ENCODE data around the gene FLNC.

The FLNC gene

GRCh38 chr7:128853799-128854198 is 23.6 kb downstream of the FLNC start:
- Histone ChIP-seq H3K27ac (ENCODE audit: low read depth, low read length) (no peak overlapping the region), H3K27me3 (ENCODE audit: control insufficient read depth in 1 of 2, insufficient read depth in 2 of 2, low read length in 2 of 2) (no peaks in the 10 kb centered on the region), H3K36me3 (ENCODE audit: control insufficient read depth in 1 of 2, insufficient read depth in 2 of 2, low read length in 2 of 2) (no peaks in the 10 kb centered on the region), H3K9ac (ENCODE audit: low read depth in 1 of 2, low read length in 2 of 2) (no peak overlapping the region), H3K9me3 (ENCODE audit: control insufficient read depth in 1 of 2, low read length in 2 of 2) (no peaks in the 10 kb centered on the region), H3K4me3 (ENCODE audit: low read depth in 1 of 2, low read length in 2 of 2) (no peak overlapping the region), H3K4me1 (ENCODE audit: control insufficient read depth in 1 of 2, insufficient read depth in 2 of 2, low read length in 2 of 2) (no peaks in the 10 kb centered on the region)

- Histone ChIP-seq H3K27ac (ENCODE audit: low read depth, low read length) (no peak overlapping the region), H3K4me3 (ENCODE audit: low read depth in 1 of 2, low read length in 2 of 2) (no peak overlapping the region), H3K4me1 (ENCODE audit: control insufficient read depth in 1 of 2, insufficient read depth in 2 of 2, low read length in 2 of 2) (no peaks in the 10 kb centered on the region), H3K36me3 (ENCODE audit: control insufficient read depth in 1 of 2, insufficient read depth in 2 of 2, low read length in 2 of 2) (no peaks in the 10 kb centered on the region), H3K9ac (ENCODE audit: low read depth in 1 of 2, low read length in 2 of 2) (no peak overlapping the region), H3K9me3 (ENCODE audit: control insufficient read depth in 1 of 2, low read length in 2 of 2) (no peaks in the 10 kb centered on the region), H3K27me3 (ENCODE audit: control insufficient read depth in 1 of 2, insufficient read depth in 2 of 2, low read length in 2 of 2) (no peaks in the 10 kb centered on the region)
These were observed 24.2 kb downstream of the FLNC start for GRCh38 chr7:128854396-128854795.

DNA sequence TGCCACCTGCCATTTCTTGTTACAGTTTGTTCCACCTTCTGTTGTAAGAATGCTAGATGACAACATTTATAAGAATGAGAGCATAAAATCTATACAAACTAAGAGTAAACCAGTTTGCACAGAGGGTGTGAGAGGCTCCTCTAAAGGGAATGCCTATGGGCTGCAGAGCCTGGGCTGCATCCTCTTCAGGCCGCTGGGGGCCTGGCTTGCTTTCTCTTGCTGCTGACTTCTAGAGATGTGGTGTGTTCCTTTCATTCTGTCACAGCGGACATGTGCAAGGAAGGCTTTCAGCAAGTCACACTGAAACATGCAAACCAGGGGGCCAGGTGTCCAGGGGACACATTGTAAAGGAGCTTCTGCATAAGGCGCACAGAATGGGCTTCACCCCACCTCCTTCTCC is 25.4 kb downstream of the FLNC start:
- Histone ChIP-seq H3K36me3 (ENCODE audit: control insufficient read depth in 1 of 2, insufficient read depth in 2 of 2, low read length in 2 of 2) (no peaks in the 10 kb centered on the region), H3K4me1 (ENCODE audit: control insufficient read depth in 1 of 2, insufficient read depth in 2 of 2, low read length in 2 of 2) (no peaks in the 10 kb centered on the region), H3K9ac (ENCODE audit: low read depth in 1 of 2, low read length in 2 of 2) (no peak overlapping the region)

GRCh38 chr7:128856001-128856718 is 26.0 kb downstream of the FLNC start:
- Histone ChIP-seq H3K4me1 (ENCODE audit: control insufficient read depth in 1 of 2, insufficient read depth in 2 of 2, low read length in 2 of 2) (no peaks in the 10 kb centered on the region), H3K27me3 (ENCODE audit: control insufficient read depth in 1 of 2, insufficient read depth in 2 of 2, low read length in 2 of 2) (no peaks in the 10 kb centered on the region), H3K27ac (ENCODE audit: low read depth, low read length) (no peak overlapping the region), H3K9me3 (ENCODE audit: control insufficient read depth in 1 of 2, low read length in 2 of 2) (no peaks in the 10 kb centered on the region), H3K4me3 (ENCODE audit: low read depth in 1 of 2, low read length in 2 of 2) (no peak overlapping the region), H3K36me3 (ENCODE audit: control insufficient read depth in 1 of 2, insufficient read depth in 2 of 2, low read length in 2 of 2) (no peaks in the 10 kb centered on the region), H3K9ac (ENCODE audit: low read depth in 1 of 2, low read length in 2 of 2) (no peak overlapping the region)

More for the DNA sequence above, 25.4 kb downstream of the FLNC start:
- no peaks in the 10 kb centered on the region for H3K27me3 ChIP-seq (ENCODE audit: control insufficient read depth in 1 of 2, insufficient read depth in 2 of 2, low read length in 2 of 2)
- no peaks in the 10 kb centered on the region for H3K9me3 ChIP-seq (ENCODE audit: control insufficient read depth in 1 of 2, low read length in 2 of 2)
- H3K4me3 ChIP-seq (ENCODE audit: low read depth in 1 of 2, low read length in 2 of 2) = no peak overlapping the region
- H3K27ac ChIP-seq (ENCODE audit: low read depth, low read length) = no peak overlapping the region

- H3K4me1 ChIP-seq (ENCODE audit: control insufficient read depth in 1 of 2, insufficient read depth in 2 of 2, low read length in 2 of 2) = peaks cover 7 to 8% of the 10 kb centered on the region in 2 donors
- no peaks in the 10 kb centered on the region for H3K36me3 ChIP-seq (ENCODE audit: control insufficient read depth in 1 of 2, insufficient read depth in 2 of 2, low read length in 2 of 2)
- no peak overlapping the region for H3K4me3 ChIP-seq (ENCODE audit: low read depth in 1 of 2, low read length in 2 of 2)
- no peaks in the 10 kb centered on the region for H3K9me3 ChIP-seq (ENCODE audit: control insufficient read depth in 1 of 2, low read length in 2 of 2)
- H3K9ac ChIP-seq (ENCODE audit: low read depth in 1 of 2, low read length in 2 of 2) = no peak overlapping the region
- no peaks in the 10 kb centered on the region for H3K27me3 ChIP-seq (ENCODE audit: control insufficient read depth in 1 of 2, insufficient read depth in 2 of 2, low read length in 2 of 2)
- no peak overlapping the region for H3K27ac ChIP-seq (ENCODE audit: low read depth, low read length)
These were observed 28.4 kb downstream of the FLNC start for GRCh38 chr7:128858380-128859231.

GRCh38 chr7:128859232-128860157 is 29.3 kb downstream of the FLNC start:
- no peaks in the 10 kb centered on the region for H3K36me3 ChIP-seq (ENCODE audit: control insufficient read depth in 1 of 2, insufficient read depth in 2 of 2, low read length in 2 of 2)
- peaks cover 10 to 16% of the 10 kb centered on the region in 2 donors for H3K4me1 ChIP-seq (ENCODE audit: control insufficient read depth in 1 of 2, insufficient read depth in 2 of 2, low read length in 2 of 2)
- H3K27ac ChIP-seq (ENCODE audit: low read depth, low read length) = no peak overlapping the region
- H3K4me3 ChIP-seq (ENCODE audit: low read depth in 1 of 2, low read length in 2 of 2) = no peak overlapping the region
- no peaks in the 10 kb centered on the region for H3K27me3 ChIP-seq (ENCODE audit: control insufficient read depth in 1 of 2, insufficient read depth in 2 of 2, low read length in 2 of 2)
- no peak overlapping the region for H3K9ac ChIP-seq (ENCODE audit: low read depth in 1 of 2, low read length in 2 of 2)
- H3K9me3 ChIP-seq (ENCODE audit: control insufficient read depth in 1 of 2, low read length in 2 of 2) = no peaks in the 10 kb centered on the region

GRCh38 chr7:128860158-128861073 is 30.2 kb downstream of the FLNC start:
- Histone ChIP-seq H3K36me3 (ENCODE audit: control insufficient read depth in 1 of 2, insufficient read depth in 2 of 2, low read length in 2 of 2) (peaks cover 5 to 7% of the 10 kb centered on the region in 2 donors), H3K4me3 (ENCODE audit: low read depth in 1 of 2, low read length in 2 of 2) (no peak overlapping the region), H3K9ac (ENCODE audit: low read depth in 1 of 2, low read length in 2 of 2) (no peak overlapping the region), H3K4me1 (ENCODE audit: control insufficient read depth in 1 of 2, insufficient read depth in 2 of 2, low read length in 2 of 2) (peaks cover 10 to 16% of the 10 kb centered on the region in 2 donors), H3K9me3 (ENCODE audit: control insufficient read depth in 1 of 2, low read length in 2 of 2) (no peaks in the 10 kb centered on the region), H3K27ac (ENCODE audit: low read depth, low read length) (no peak overlapping the region), H3K27me3 (ENCODE audit: control insufficient read depth in 1 of 2, insufficient read depth in 2 of 2, low read length in 2 of 2) (no peaks in the 10 kb centered on the region)

DNA sequence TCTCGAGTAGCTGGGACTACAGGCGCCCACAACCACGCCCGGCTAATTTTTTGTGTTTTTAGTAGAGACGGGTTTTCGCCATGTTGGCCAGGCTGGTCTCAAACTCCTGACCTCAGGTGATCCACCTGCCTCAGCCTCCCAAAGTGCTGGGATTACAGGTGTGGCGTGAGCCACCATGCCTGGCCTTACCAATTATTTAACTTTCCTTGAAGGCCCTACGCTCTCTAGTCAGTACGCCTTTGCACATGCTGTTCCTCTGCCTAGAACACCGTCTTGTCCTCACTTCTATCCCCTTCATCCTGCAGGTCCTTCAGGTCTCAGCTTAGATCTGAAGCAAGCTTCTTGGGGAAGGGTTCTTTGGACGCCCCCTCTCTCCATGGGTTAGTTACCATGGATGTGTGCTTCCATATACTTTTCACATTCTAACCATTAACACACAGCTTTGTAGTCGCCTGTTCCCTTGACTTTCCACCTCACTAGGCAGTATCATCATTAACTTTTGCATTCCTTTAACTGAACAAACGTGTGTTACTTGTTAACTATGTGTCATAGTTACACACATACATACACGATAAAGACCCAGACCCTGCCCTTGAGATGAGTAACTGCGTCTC is 31.9 kb downstream of the FLNC start:
- H3K27ac ChIP-seq (ENCODE audit: low read depth, low read length) = no peak overlapping the region
- H3K36me3 ChIP-seq (ENCODE audit: control insufficient read depth in 1 of 2, insufficient read depth in 2 of 2, low read length in 2 of 2) = peaks cover 5 to 20% of the 10 kb centered on the region in 2 donors
- peaks cover 10 to 16% of the 10 kb centered on the region in 2 donors for H3K4me1 ChIP-seq (ENCODE audit: control insufficient read depth in 1 of 2, insufficient read depth in 2 of 2, low read length in 2 of 2)
- no peaks in the 10 kb centered on the region for H3K27me3 ChIP-seq (ENCODE audit: control insufficient read depth in 1 of 2, insufficient read depth in 2 of 2, low read length in 2 of 2)
- peak overlapping the region; percentile 74 to 93 for H3K4me3 ChIP-seq (ENCODE audit: low read depth in 1 of 2, low read length in 2 of 2)
- H3K9ac ChIP-seq (ENCODE audit: low read depth in 1 of 2, low read length in 2 of 2) = peak overlapping the region; percentile 39 to 81
- no peaks in the 10 kb centered on the region for H3K9me3 ChIP-seq (ENCODE audit: control insufficient read depth in 1 of 2, low read length in 2 of 2)

Data from duodenal mucosa (tissue), 2 donors.